Body of pancreas (tissue), 4 donors: ENCODE measurements around the gene DENND4A. TPM values are rescaled to one million over a fixed set of nuclear protein-coding genes. Genes with fewer than 3 reads are reported as not detected.

Experiments used
- ATAC-seq: fragments of 150-250 bp; one replicate; pipeline ENCODE4 v1.9.1; 2016
- DNase-seq, 4 donors: peaks; one replicate each; pipeline ENCODE4 v3.0.0-alpha.2; 2019
- H3K27ac ChIP-seq, 4 donors: fragments of 200-600 bp; sonication (generic); 1 replicate in 3 of 4; 2 replicates in 1 of 4; pipeline versions ENCODE4 v1.5.1 to v1.6.1; 2016 to 2019; ENCODE audit warnings: mild to moderate bottlenecking in 1 of 4, mixed read lengths in 1 of 4, moderate library complexity in 1 of 4
- H3K27me3 ChIP-seq, 2 donors: fragments of 200-600 bp; sonication (generic); one replicate each; pipeline ENCODE4 v1.6.0; 2016; ENCODE audit warnings: mild to moderate bottlenecking in 1 of 2
- H3K36me3 ChIP-seq, 2 donors: fragments of 200-600 bp; sonication (generic); replicated peaks in 1 of 2; 2 replicates each; pipeline ENCODE4 v1.5.1; 2016; ENCODE audit warnings: low read depth in 2 of 2; ENCODE audit not compliant: insufficient read depth in 1 of 2
- H3K4me1 ChIP-seq: fragments of 200-600 bp; sonication (generic); one replicate; pipeline ENCODE4 v1.6.0; 2016
- H3K4me3 ChIP-seq, 2 donors: fragments of 200-600 bp; sonication (generic); 1 replicate in 1 of 2; 2 replicates in 1 of 2; pipeline ENCODE4 v1.5.1; 2016 to 2019
- H3K9me3 ChIP-seq, 3 donors: fragments of 200-600 bp; sonication (generic); 1 replicate in 2 of 3; 2 replicates in 1 of 3; pipeline ENCODE4 v1.5.1; 2016
- CTCF ChIP-seq, 7 experiments: fragments of 450-650 bp in 4 of 7; fragments of 200-600 bp in 3 of 7; sonication (generic) in 3 of 7; IDR thresholded peaks; one replicate each; pipeline ENCODE4 v1.5.1; 2016 to 2019; ENCODE audit warnings: antibody characterized with exemption in 7 of 7
- POLR2A ChIP-seq, 3 donors: fragments of 450-650 bp; IDR thresholded peaks; one replicate each; pipeline ENCODE4 v1.6.1; 2016; ENCODE audit warnings: antibody characterized with exemption in 3 of 3, mild to moderate bottlenecking in 2 of 3
- WGBS, 2 donors: methylation state at CpG; one replicate each; pipeline ENCODE4 v1.1.5; 2017; 5-methylcytosine and 5-hydroxymethylcytosine counted together
- intact Hi-C: fragments of 100-400 bp; cut with DNase I; formaldehyde crosslinking; loops from one replicate; pipeline ENCODE4 v1.15.1; 2023
- total RNA-seq, 2 donors: library from RNA; depleted of rRNA; stranded (reverse); fragments of >200 nt; gene quantifications; one replicate each; pipeline ENCODE4 v1.1.0, GENCODE V29; 2016

DENND4A gene
- total RNA-seq, result 10 to 100 TPM; 45.7 to 59.3 TPM

GRCh38 chr15:65792138-65792987 is at the start of gene DENND4A:
Gene DENND4A, minus strand, starts transcription at chr15:65792293. Its CDS starts 35,843 bp downstream, at chr15:65756450.
- Histone ChIP-seq H3K4me1 (peaks cover 38% of the 10 kb centered on the region), H3K9me3 (no peaks in the 10 kb centered on the region), H3K27me3 (no peaks in the 10 kb centered on the region), H3K27ac (peak within 1 kb of the TSS; percentile 94 to 100 (median 98)), H3K4me3 (peak within 1 kb of the TSS; percentile 80 to 86), H3K36me3 (no peaks in the 10 kb centered on the region)
- DNase-seq (peak; percentile 98), ATAC-seq (peak; percentile 91)
- TF ChIP-seq CTCF (IDR thresholded peaks at IDR 0.05) (no peak), POLR2A (IDR thresholded peaks at IDR 0.05) (peak; percentile 90 to 98 (median 98))
- 0 to 1% methylated on average over 15 to 63 of the region's 63 CpGs for WGBS, 2 donors
- intact Hi-C loops, result no loop called here

- Histone ChIP-seq H3K27ac (no peak overlapping the region), H3K4me1 (no peaks in the 10 kb centered on the region), H3K36me3 (no peaks in the 10 kb centered on the region), H3K9me3 (no peaks in the 10 kb centered on the region), H3K27me3 (no peaks in the 10 kb centered on the region), H3K4me3 (no peak overlapping the region)
- intact Hi-C loops, result no loop called here
- ATAC-seq, result no peak
- DNase-seq, result peak in 1 of 4 donors; percentile 15
- WGBS, 2 donors, result 59 to 81% methylated on average over 11 of the region's 11 CpGs
- TF ChIP-seq POLR2A (IDR thresholded peaks at IDR 0.05), result no peak
- TF ChIP-seq CTCF (IDR thresholded peaks at IDR 0.05), result no peak
These were observed 49.2 kb upstream of the DENND4A start for GRCh38 chr15:65841121-65841930.

- Histone ChIP-seq H3K27ac (no peak overlapping the region), H3K4me1 (no peaks in the 10 kb centered on the region), H3K27me3 (no peaks in the 10 kb centered on the region), H3K9me3 (no peaks in the 10 kb centered on the region), H3K36me3 (no peaks in the 10 kb centered on the region), H3K4me3 (no peak overlapping the region)
- 46 to 69% methylated on average over 4 of the region's 4 CpGs for WGBS, 2 donors
- DNase-seq (no peak), ATAC-seq (no peak)
- intact Hi-C loops, result no loop called here
- TF ChIP-seq CTCF (IDR thresholded peaks at IDR 0.05) (no peak), POLR2A (IDR thresholded peaks at IDR 0.05) (no peak)
These were observed 47.9 kb upstream of the DENND4A start for GRCh38 chr15:65839985-65840384.

GRCh38 chr15:65839354-65839901 is 47.3 kb upstream of the DENND4A start:
- no peak for ATAC-seq
- no peaks in the 10 kb centered on the region for H3K9me3 ChIP-seq
- DNase-seq, result no peak
- H3K27me3 ChIP-seq, result no peaks in the 10 kb centered on the region
- H3K4me3 ChIP-seq, result no peak overlapping the region
- no peak overlapping the region for H3K27ac ChIP-seq
- no peak for TF ChIP-seq CTCF (IDR thresholded peaks at IDR 0.05)
- no peak for TF ChIP-seq POLR2A (IDR thresholded peaks at IDR 0.05)
- no peaks in the 10 kb centered on the region for H3K36me3 ChIP-seq
- WGBS, 2 donors, result 82 to 83% methylated on average over 5 of the region's 5 CpGs
- intact Hi-C loops, result no loop called here
- H3K4me1 ChIP-seq, result peaks cover 5% of the 10 kb centered on the region
